Measurements from ENCODE around the gene MEIS1. TPM values are rescaled to one million over a fixed set of nuclear protein-coding genes. Genes with fewer than 3 reads are reported as not detected.

MEIS1 gene
- total and polyA plus RNA-seq, 2 experiments from 2014 or later: 0.16 to 0.28 TPM

DNA sequence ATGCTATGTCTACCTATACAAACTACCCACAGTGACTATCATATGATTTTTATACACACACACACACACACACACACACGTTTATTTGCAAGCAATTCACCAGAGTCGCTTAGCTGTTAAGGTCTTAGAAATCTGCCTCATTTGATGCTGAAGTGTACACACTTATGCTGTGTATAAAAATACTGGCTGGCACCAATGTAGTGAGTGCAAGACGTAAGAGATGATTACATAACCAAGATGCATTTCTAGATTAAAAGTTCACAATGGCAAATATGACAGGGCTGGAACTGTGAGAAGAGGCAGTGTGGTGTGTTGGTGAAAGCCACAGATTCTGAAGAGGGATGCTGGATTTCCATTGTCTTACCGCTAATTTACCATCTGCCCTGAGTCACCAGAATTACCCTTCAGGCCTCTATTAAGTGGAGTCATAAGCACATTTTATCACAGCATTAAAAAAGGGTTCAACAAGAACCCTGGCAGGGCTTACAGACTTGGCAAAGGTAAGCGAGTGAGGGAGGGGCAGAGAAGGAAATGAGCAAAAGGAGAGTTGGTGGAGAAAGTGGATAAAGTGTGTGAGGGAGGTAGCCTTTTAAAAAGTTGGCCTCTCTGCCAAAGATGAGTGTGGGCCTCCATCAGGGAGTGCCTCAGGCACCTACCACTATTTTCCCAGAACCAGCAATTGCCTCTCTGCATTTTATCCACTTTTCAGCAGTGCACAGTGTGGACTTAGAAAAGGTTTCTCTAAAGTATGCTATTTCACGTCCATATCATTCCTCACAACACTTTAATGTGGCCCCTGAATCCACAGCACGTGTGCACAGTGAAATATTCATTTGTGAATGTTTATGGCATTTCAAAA lies 21.5 kb downstream of the MEIS1 start:
- no peak for DNase-seq (ENCODE audit: low spot score)
- ATAC-seq: no peak

DNA sequence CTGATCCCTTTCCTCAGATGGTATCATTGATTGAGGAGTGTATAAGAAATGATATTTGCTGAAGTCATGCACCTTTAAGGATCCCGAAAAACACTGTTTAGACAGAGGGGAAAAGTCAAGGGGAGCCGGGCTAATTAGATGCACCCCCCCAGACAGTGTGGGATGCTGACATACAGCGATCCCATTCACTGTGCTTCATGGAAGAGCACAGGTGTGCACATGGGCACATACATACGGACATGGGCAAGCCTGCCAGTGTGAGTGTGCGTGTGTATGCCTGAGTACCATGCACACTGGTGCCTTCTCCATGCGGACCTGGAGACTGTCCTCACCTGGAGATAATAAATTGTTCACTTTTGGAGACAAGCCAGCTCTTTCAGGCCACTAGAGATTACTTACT lies 22.6 kb downstream of the MEIS1 start:
- no peaks in the 10 kb centered on the region for H3K4me1 ChIP-seq (ENCODE audit: insufficient read depth)
- TF ChIP-seq JUNB (IDR thresholded peaks at IDR 0.05; ENCODE audit: unreplicated experiment): no peak
- TF ChIP-seq, protein P1, sequence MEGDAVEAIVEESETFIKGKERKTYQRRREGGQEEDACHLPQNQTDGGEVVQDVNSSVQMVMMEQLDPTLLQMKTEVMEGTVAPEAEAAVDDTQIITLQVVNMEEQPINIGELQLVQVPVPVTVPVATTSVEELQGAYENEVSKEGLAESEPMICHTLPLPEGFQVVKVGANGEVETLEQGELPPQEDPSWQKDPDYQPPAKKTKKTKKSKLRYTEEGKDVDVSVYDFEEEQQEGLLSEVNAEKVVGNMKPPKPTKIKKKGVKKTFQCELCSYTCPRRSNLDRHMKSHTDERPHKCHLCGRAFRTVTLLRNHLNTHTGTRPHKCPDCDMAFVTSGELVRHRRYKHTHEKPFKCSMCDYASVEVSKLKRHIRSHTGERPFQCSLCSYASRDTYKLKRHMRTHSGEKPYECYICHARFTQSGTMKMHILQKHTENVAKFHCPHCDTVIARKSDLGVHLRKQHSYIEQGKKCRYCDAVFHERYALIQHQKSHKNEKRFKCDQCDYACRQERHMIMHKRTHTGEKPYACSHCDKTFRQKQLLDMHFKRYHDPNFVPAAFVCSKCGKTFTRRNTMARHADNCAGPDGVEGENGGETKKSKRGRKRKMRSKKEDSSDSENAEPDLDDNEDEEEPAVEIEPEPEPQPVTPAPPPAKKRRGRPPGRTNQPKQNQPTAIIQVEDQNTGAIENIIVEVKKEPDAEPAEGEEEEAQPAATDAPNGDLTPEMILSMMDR (conservative IDR thresholded peaks at IDR 0.05; ENCODE audit: low read depth in 2 of 2): no peak
- no peak for TF ChIP-seq EZH2 (IDR thresholded peaks at IDR 0.05; ENCODE audit: low read depth, unreplicated experiment)
- no peak for TF ChIP-seq POLR2AphosphoS5 (IDR thresholded peaks at IDR 0.05; ENCODE audit: low read depth)
- no peak for TF ChIP-seq EZH2phosphoT487 (IDR thresholded peaks at IDR 0.05; ENCODE audit: unreplicated experiment)
- TF ChIP-seq STAT1 (IDR thresholded peaks at IDR 0.05; ENCODE audit: unreplicated experiment): no peak

More for the DNA sequence above, 21.5 kb downstream of the MEIS1 start:
- TF ChIP-seq POLR2AphosphoS5 (IDR thresholded peaks at IDR 0.05; ENCODE audit: low read depth) (no peak), EZH2 (IDR thresholded peaks at IDR 0.05; ENCODE audit: low read depth, unreplicated experiment) (no peak), ZNF331 (CRISPR knock-in tag; IDR thresholded peaks at IDR 0.05; ENCODE audit: low read depth) (no peak), EZH2phosphoT487 (IDR thresholded peaks at IDR 0.05; ENCODE audit: unreplicated experiment) (no peak), CREB1 (CRISPR knock-in tag; IDR thresholded peaks at IDR 0.05; ENCODE audit: low read depth) (no peak), JUNB (IDR thresholded peaks at IDR 0.05; ENCODE audit: unreplicated experiment) (no peak), NANOG (IDR thresholded peaks at IDR 0.05; ENCODE audit: borderline replicate concordance) (no peak)
- TF ChIP-seq, protein P2, sequence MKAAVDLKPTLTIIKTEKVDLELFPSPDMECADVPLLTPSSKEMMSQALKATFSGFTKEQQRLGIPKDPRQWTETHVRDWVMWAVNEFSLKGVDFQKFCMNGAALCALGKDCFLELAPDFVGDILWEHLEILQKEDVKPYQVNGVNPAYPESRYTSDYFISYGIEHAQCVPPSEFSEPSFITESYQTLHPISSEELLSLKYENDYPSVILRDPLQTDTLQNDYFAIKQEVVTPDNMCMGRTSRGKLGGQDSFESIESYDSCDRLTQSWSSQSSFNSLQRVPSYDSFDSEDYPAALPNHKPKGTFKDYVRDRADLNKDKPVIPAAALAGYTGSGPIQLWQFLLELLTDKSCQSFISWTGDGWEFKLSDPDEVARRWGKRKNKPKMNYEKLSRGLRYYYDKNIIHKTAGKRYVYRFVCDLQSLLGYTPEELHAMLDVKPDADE (IDR thresholded peaks at IDR 0.05): no peak
- TF ChIP-seq, protein P3, sequence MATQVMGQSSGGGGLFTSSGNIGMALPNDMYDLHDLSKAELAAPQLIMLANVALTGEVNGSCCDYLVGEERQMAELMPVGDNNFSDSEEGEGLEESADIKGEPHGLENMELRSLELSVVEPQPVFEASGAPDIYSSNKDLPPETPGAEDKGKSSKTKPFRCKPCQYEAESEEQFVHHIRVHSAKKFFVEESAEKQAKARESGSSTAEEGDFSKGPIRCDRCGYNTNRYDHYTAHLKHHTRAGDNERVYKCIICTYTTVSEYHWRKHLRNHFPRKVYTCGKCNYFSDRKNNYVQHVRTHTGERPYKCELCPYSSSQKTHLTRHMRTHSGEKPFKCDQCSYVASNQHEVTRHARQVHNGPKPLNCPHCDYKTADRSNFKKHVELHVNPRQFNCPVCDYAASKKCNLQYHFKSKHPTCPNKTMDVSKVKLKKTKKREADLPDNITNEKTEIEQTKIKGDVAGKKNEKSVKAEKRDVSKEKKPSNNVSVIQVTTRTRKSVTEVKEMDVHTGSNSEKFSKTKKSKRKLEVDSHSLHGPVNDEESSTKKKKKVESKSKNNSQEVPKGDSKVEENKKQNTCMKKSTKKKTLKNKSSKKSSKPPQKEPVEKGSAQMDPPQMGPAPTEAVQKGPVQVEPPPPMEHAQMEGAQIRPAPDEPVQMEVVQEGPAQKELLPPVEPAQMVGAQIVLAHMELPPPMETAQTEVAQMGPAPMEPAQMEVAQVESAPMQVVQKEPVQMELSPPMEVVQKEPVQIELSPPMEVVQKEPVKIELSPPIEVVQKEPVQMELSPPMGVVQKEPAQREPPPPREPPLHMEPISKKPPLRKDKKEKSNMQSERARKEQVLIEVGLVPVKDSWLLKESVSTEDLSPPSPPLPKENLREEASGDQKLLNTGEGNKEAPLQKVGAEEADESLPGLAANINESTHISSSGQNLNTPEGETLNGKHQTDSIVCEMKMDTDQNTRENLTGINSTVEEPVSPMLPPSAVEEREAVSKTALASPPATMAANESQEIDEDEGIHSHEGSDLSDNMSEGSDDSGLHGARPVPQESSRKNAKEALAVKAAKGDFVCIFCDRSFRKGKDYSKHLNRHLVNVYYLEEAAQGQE (IDR thresholded peaks at IDR 0.05; ENCODE audit: unreplicated experiment): no peak
- Mint-ChIP-seq H3K4me1 (no peaks in the 10 kb centered on the region), H3K36me3 (ENCODE audit: low read depth) (no peaks in the 10 kb centered on the region), H3K9me3 (no peaks in the 10 kb centered on the region), H3K27me3 (ENCODE audit: insufficient read depth, low read depth, poor library complexity) (no peaks in the 10 kb centered on the region), H3K4me3 (no peak overlapping the region), H3K27ac (no peak overlapping the region)
- H3K9me2 ChIP-seq (ENCODE audit: insufficient read depth): no peaks in the 10 kb centered on the region
- H3K4me1 ChIP-seq (ENCODE audit: insufficient read depth): no peaks in the 10 kb centered on the region
- H3K4me2 ChIP-seq: no peak overlapping the region
- H3K36me3 ChIP-seq (ENCODE audit: insufficient read depth): no peaks in the 10 kb centered on the region
- no peak overlapping the region for H3K27ac ChIP-seq (ENCODE audit: low read depth)
- H4K20me1 ChIP-seq (replicated peaks; ENCODE audit: insufficient read depth): no peaks in the 10 kb centered on the region
- no peak overlapping the region for H2AFZ ChIP-seq
- H3F3A ChIP-seq (replicated peaks; ENCODE audit: low read depth): no peaks in the 10 kb centered on the region
- H3K79me2 ChIP-seq (replicated peaks; ENCODE audit: insufficient read depth): no peaks in the 10 kb centered on the region
- no peak overlapping the region for H3K4me3 ChIP-seq
- no peaks in the 10 kb centered on the region for H3K27me3 ChIP-seq (ENCODE audit: insufficient read depth)

More for the DNA sequence above, 22.6 kb downstream of the MEIS1 start:
- Histone ChIP-seq H3K4me2 (no peak overlapping the region), H3K9me2 (ENCODE audit: insufficient read depth) (no peaks in the 10 kb centered on the region), H3K27me3 (ENCODE audit: insufficient read depth) (no peaks in the 10 kb centered on the region), H3K4me3 (no peak overlapping the region), H3K27ac (ENCODE audit: low read depth) (no peak overlapping the region), H3K79me2 (replicated peaks; ENCODE audit: insufficient read depth) (no peaks in the 10 kb centered on the region), H3K36me3 (ENCODE audit: insufficient read depth) (no peaks in the 10 kb centered on the region), H3F3A (replicated peaks; ENCODE audit: low read depth) (no peaks in the 10 kb centered on the region), H2AFZ (no peak overlapping the region), H4K20me1 (replicated peaks; ENCODE audit: insufficient read depth) (no peaks in the 10 kb centered on the region)
- Mint-ChIP-seq H3K27ac (no peak overlapping the region), H3K27me3 (ENCODE audit: insufficient read depth, low read depth, poor library complexity) (no peaks in the 10 kb centered on the region), H3K36me3 (ENCODE audit: low read depth) (no peaks in the 10 kb centered on the region), H3K4me3 (no peak overlapping the region), H3K4me1 (peaks cover 2% of the 10 kb centered on the region; the same call in 1 of the 3 replicates), H3K9me3 (no peaks in the 10 kb centered on the region)
- DNase-seq (ENCODE audit: low spot score) (no peak), ATAC-seq (no peak)
